T47D (cell line): Measurements from ENCODE around the gene ELANE.
"Not testable (repeated sequence)": the region's sequence is repeated elsewhere in the genome, so short reads cannot be mapped to it uniquely, and the experiment has no call there.

ENCODE experiments used
- DNase-seq, 2 experiments: peaks; one replicate each; pipeline versions ENCODE4 v3.0.0 to v3.0.0-alpha.2; 2011 to 2012; ENCODE audit warnings: low read depth in 1 of 2, low spot score in 1 of 2
- JUND ChIP-seq: IDR thresholded peaks from 2 replicates; pipeline ENCODE4 v1.6.1; 2012; ENCODE audit warnings: low read depth
- in situ Hi-C: cut with HindIII; loops from 2 replicates; pipeline ENCODE4 v1.10.0; 2016; ENCODE audit warnings: low sequenced_read_pairs, low pct_unique_long_range_greater_than_20kb

The ELANE gene

GRCh38 chr19:810077-810855 lies 41.8 kb upstream of the ELANE start:
- TF ChIP-seq JUND, result no peak
- in situ Hi-C loops, result no loop called here
- DNase-seq, result no peak

- in situ Hi-C loops, result no loop called here
- DNase-seq, result no peak
- TF ChIP-seq JUND, result no peak
Observed at GRCh38 chr19:810883-811489, 41.1 kb upstream of the ELANE start.

GRCh38 chr19:811506-812048 lies 40.5 kb upstream of the ELANE start:
- TF ChIP-seq JUND, result no peak
- no peak for DNase-seq
- in situ Hi-C loops, result no loop called here

GRCh38 chr19:812049-812746 lies 39.9 kb upstream of the ELANE start:
- no peak for TF ChIP-seq JUND
- no peak for DNase-seq
- in situ Hi-C loops, result no loop called here

- no peak for DNase-seq
- in situ Hi-C loops, result no loop called here
- TF ChIP-seq JUND, result no peak
Observed at GRCh38 chr19:812747-813218, 39.3 kb upstream of the ELANE start.

- TF ChIP-seq JUND, result no peak
- no peak for DNase-seq
- in situ Hi-C loops, result no loop called here
Observed at GRCh38 chr19:813219-814151, 38.6 kb upstream of the ELANE start.

- no peak for DNase-seq
- in situ Hi-C loops, result no loop called here
- TF ChIP-seq JUND, result no peak
Observed at GRCh38 chr19:814152-815078, 37.7 kb upstream of the ELANE start.

GRCh38 chr19:815079-815774 lies 36.9 kb upstream of the ELANE start:
- DNase-seq, result no peak
- in situ Hi-C loops, result no loop called here
- TF ChIP-seq JUND, result no peak

- in situ Hi-C loops, result no loop called here
- no peak for DNase-seq
- no peak for TF ChIP-seq JUND
Observed at GRCh38 chr19:815775-816499, 36.2 kb upstream of the ELANE start.

GRCh38 chr19:816500-816857 lies 35.6 kb upstream of the ELANE start:
- in situ Hi-C loops, result no loop called here
- DNase-seq, result no peak
- no peak for TF ChIP-seq JUND

GRCh38 chr19:820212-820611 lies 31.9 kb upstream of the ELANE start:
- in situ Hi-C loops, result not testable (repeated sequence)

More at GRCh38 chr19:820212-820611, 31.9 kb upstream of the ELANE start:
- not testable (repeated sequence) for DNase-seq
